Glutamatergic neuron (in vitro differentiated cells): Measurements from ENCODE around the gene OPRM1. TPM values are rescaled to one million over a fixed set of nuclear protein-coding genes. Genes with fewer than 3 reads are reported as not detected.

Experiments used
- DNase-seq: peaks from one replicate; pipeline ENCODE4 v3.0.0; 2022
- H3K27ac Mint-ChIP-seq: one replicate; pipeline ENCODE4 v1.8.0; 2020; ENCODE audit warnings: mild to moderate bottlenecking, mixed read lengths, inconsistent platforms; ENCODE audit not compliant: unreplicated experiment
- H3K27me3 Mint-ChIP-seq: one replicate; pipeline ENCODE4 v1.8.0; 2020; ENCODE audit warnings: mild to moderate bottlenecking, moderate library complexity, mixed read lengths, inconsistent platforms; ENCODE audit not compliant: unreplicated experiment
- H3K36me3 Mint-ChIP-seq: one replicate; pipeline ENCODE4 v1.8.0; 2020; ENCODE audit warnings: mild to moderate bottlenecking, mixed read lengths, inconsistent platforms; ENCODE audit not compliant: unreplicated experiment
- H3K4me1 Mint-ChIP-seq: one replicate; pipeline ENCODE4 v1.8.0; 2020; ENCODE audit warnings: mild to moderate bottlenecking, low read depth, mixed read lengths, inconsistent platforms; ENCODE audit not compliant: unreplicated experiment
- H3K4me3 Mint-ChIP-seq: one replicate; pipeline ENCODE4 v1.8.0; 2020; ENCODE audit warnings: mild to moderate bottlenecking, mixed read lengths, inconsistent platforms; ENCODE audit not compliant: unreplicated experiment
- H3K9me3 Mint-ChIP-seq: one replicate; pipeline ENCODE4 v1.8.0; 2020; ENCODE audit warnings: mild to moderate bottlenecking, moderate library complexity, mixed read lengths, inconsistent platforms; ENCODE audit not compliant: unreplicated experiment
- total RNA-seq: library from RNA; stranded (reverse); fragmentation: NEBNext Ultra II Directional; extraction: Animal tissue kit (Norgen Biotek cat#: 25700); gene quantifications from one replicate; pipeline ENCODE4 v1.2.1, GENCODE V29; 2021; ENCODE audit not compliant: unreplicated experiment
- TF ChIP-seq, protein P1 (sequence below): fragments of 200-600 bp; sonication (generic); IDR thresholded peaks from one replicate; pipeline ENCODE4 v1.5.0; 2021; ENCODE audit not compliant: partially characterized antibody, unreplicated experiment

The OPRM1 gene
- total RNA-seq, 1 donor from 2014 or later: not detected

- TF ChIP-seq, protein P1, sequence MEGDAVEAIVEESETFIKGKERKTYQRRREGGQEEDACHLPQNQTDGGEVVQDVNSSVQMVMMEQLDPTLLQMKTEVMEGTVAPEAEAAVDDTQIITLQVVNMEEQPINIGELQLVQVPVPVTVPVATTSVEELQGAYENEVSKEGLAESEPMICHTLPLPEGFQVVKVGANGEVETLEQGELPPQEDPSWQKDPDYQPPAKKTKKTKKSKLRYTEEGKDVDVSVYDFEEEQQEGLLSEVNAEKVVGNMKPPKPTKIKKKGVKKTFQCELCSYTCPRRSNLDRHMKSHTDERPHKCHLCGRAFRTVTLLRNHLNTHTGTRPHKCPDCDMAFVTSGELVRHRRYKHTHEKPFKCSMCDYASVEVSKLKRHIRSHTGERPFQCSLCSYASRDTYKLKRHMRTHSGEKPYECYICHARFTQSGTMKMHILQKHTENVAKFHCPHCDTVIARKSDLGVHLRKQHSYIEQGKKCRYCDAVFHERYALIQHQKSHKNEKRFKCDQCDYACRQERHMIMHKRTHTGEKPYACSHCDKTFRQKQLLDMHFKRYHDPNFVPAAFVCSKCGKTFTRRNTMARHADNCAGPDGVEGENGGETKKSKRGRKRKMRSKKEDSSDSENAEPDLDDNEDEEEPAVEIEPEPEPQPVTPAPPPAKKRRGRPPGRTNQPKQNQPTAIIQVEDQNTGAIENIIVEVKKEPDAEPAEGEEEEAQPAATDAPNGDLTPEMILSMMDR: no peak
- Mint-ChIP-seq H3K4me3 (no peak overlapping the region), H3K27ac (no peak overlapping the region), H3K27me3 (peaks cover 3% of the 10 kb centered on the region), H3K36me3 (no peaks in the 10 kb centered on the region), H3K9me3 (no peaks in the 10 kb centered on the region), H3K4me1 (no peaks in the 10 kb centered on the region)
- DNase-seq: no peak
Measured at GRCh38 chr6:154093231-154094044, 54.4 kb downstream of the OPRM1 start.

DNA sequence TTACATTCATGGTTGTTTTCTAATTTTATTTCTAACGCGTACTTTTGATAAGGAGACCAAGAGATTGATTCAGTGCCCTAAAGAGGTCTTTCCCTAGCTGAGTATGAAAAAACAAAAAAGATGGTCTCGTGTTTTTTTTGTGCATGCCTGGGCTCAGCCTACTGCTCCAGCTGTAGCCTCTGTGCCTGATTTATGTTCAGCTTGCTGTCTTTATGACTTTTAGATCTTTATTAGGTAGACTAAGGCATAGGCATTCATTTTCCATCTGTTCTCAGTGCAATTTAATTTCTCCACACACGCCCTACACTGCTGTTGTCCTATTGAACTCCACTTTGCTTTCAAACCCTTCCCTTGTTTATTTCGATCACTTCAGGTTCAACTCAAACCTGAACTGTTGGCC is 56.5 kb downstream of the OPRM1 start:
- DNase-seq: no peak
- no peaks in the 10 kb centered on the region for H3K36me3 Mint-ChIP-seq
- TF ChIP-seq, protein P1: no peak
- H3K9me3 Mint-ChIP-seq: no peaks in the 10 kb centered on the region
- peaks cover 3% of the 10 kb centered on the region for H3K27me3 Mint-ChIP-seq
- no peak overlapping the region for H3K27ac Mint-ChIP-seq
- H3K4me3 Mint-ChIP-seq: no peak overlapping the region
- H3K4me1 Mint-ChIP-seq: no peaks in the 10 kb centered on the region

DNA sequence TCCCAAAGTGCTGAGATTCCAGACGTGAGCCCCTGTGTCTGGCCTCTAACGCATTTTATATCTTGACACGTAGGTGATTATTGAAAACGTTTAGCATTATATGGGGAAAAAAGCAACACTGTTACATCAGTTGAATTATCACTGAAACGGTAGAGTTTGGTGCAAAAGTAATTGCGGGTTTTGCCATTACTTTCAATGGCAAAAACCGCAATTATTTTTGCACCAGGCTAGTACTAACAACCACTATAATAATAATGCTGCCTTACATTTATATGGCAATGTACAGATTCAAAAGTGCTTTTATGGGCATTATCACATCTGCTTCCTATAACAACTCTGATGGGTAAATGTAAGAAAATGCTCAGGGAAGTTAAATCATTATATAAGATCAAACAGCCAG is 57.3 kb downstream of the OPRM1 start:
- Mint-ChIP-seq H3K27me3 (peaks cover 3% of the 10 kb centered on the region), H3K9me3 (no peaks in the 10 kb centered on the region), H3K27ac (no peak overlapping the region), H3K4me1 (no peaks in the 10 kb centered on the region), H3K4me3 (no peak overlapping the region), H3K36me3 (no peaks in the 10 kb centered on the region)
- no peak for DNase-seq
- TF ChIP-seq, protein P1: no peak

DNA sequence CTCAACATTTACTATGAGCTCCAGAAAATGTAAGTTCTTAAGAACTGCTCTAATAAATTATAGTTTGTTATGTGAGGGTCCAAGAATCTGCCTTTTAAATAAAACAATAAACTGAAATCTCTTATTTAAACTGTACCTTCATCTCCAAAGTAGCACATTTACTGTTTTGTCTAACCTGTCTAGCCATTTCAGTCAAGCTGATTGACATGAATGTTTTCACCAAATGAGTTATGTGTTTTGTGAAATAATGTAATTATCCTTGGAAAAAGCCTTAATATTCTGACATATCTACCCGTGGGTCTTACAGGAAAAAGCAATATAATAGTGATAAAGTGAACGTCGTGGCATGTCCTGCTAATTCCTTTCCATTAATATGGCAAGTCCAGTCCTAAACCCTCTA is 57.8 kb downstream of the OPRM1 start:
- Mint-ChIP-seq H3K4me1 (no peaks in the 10 kb centered on the region), H3K27ac (no peak overlapping the region), H3K27me3 (peaks cover 3% of the 10 kb centered on the region)

DNA sequence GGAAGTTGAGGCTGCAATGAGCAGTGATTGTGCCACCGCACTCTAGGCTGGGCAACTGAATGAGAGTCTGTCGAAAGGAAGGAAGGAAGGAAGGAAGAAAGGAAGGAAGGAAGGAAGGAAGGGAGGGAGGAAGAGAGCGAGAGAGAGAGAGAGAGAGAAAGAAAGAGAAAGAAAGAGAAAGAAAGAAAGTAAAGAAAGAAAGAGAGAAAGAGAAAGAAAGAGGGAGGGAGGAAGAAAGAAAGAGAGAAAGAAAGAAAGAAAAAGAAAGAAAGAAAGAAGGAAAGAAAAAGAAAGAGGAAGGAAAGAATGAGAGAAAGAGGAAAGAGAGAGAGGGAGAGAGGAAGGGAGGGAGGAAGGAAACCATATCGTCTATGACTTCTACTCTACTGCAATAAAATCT is 60.2 kb downstream of the OPRM1 start:
- peaks cover 3% of the 10 kb centered on the region for H3K27me3 Mint-ChIP-seq

More for the DNA sequence above, 57.8 kb downstream of the OPRM1 start:
- TF ChIP-seq, protein P1: no peak
- Mint-ChIP-seq H3K36me3 (no peaks in the 10 kb centered on the region), H3K4me3 (no peak overlapping the region), H3K9me3 (no peaks in the 10 kb centered on the region)
- DNase-seq: no peak

More for the DNA sequence above, 60.2 kb downstream of the OPRM1 start:
- Mint-ChIP-seq H3K9me3 (no peaks in the 10 kb centered on the region), H3K27ac (no peak overlapping the region), H3K36me3 (no peaks in the 10 kb centered on the region), H3K4me1 (no peaks in the 10 kb centered on the region), H3K4me3 (no peak overlapping the region)
- TF ChIP-seq, protein P1: no peak
- DNase-seq: no peak
